GM20000 (cell line): ENCODE measurements around the gene UNC50.
A peak's percentile ranks its signal among the peaks of the same experiment; 100 is the strongest.
"Not testable (repeated sequence)": the region's sequence is repeated elsewhere in the genome, so short reads cannot be mapped to it uniquely, and the experiment has no call there.

Experiments
- DNase-seq: peaks from one replicate; pipeline ENCODE4 v3.0.0; 2012; ENCODE audit warnings: low spot score
- CTCF ChIP-seq: IDR thresholded peaks from 2 replicates; pipeline ENCODE4 v1.5.1; 2012; ENCODE audit warnings: mild to moderate bottlenecking, control low read depth; ENCODE audit errors: extremely low read depth, missing control alignments

The UNC50 gene

GRCh38 chr2:98585386-98585785 is 23.0 kb upstream of the UNC50 start:
- DNase-seq, result no peak
- TF ChIP-seq CTCF, result no peak

- no peak for DNase-seq
- no peak for TF ChIP-seq CTCF
Measured at GRCh38 chr2:98586551-98587140, 21.7 kb upstream of the UNC50 start.

GRCh38 chr2:98588880-98589431 is 19.4 kb upstream of the UNC50 start:
- DNase-seq, result no peak
- TF ChIP-seq CTCF, result no peak

- TF ChIP-seq CTCF, result no peak
- no peak for DNase-seq
Measured at GRCh38 chr2:98589489-98589888, 18.9 kb upstream of the UNC50 start.

GRCh38 chr2:98592565-98592964 is 15.8 kb upstream of the UNC50 start:
- DNase-seq, result no peak

GRCh38 chr2:98594665-98595064 is 13.7 kb upstream of the UNC50 start:
- DNase-seq, result not testable (repeated sequence)

More at GRCh38 chr2:98592565-98592964, 15.8 kb upstream of the UNC50 start:
- TF ChIP-seq CTCF, result no peak

- no peak for TF ChIP-seq CTCF
- DNase-seq, result no peak
Measured at GRCh38 chr2:98598781-98599428, 9.5 kb upstream of the UNC50 start.

GRCh38 chr2:98601532-98602132 is 6.8 kb upstream of the UNC50 start:
- peak; percentile 56 for DNase-seq
- TF ChIP-seq CTCF, result peak; percentile 54
